IPS-18c (cell line): ENCODE data around the gene SORBS2.

Source experiments
- H3K4me3 ChIP-seq: 2 replicates; pipeline ENCODE4 v1.7.0; 2013; ENCODE audit warnings: low read depth, mild to moderate bottlenecking, low read length, moderate library complexity; ENCODE audit not compliant: insufficient read depth
- H3K9me3 ChIP-seq: one replicate; pipeline ENCODE4 v1.6.1; 2013; ENCODE audit warnings: mild to moderate bottlenecking, low read length, moderate library complexity; ENCODE audit not compliant: control insufficient read depth, insufficient read depth

Gene SORBS2

DNA sequence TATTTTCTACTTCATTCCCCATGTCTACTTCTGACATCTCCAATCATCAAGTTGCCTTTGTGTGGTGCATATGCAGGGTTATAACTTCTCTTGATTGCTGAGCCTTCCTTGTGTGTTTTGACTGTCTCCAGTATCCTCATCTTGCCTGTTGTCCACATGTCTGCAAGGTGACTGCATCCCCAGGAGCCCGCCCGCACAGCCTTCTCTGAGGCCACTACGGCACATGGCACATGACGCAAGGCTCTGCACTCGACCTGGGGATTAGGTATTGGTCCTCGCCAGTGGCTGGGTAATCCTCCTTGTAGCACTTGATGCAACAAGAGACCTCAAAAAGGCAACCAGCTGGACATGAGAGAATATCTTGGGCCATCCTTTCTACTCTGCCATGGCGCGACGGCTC, 122.6 kb downstream of the SORBS2 start:
- H3K9me3 ChIP-seq = no peaks in the 10 kb centered on the region

GRCh38 chr4:185685804-185686203, 126.2 kb downstream of the SORBS2 start:
- H3K4me3 ChIP-seq = no peak overlapping the region
- H3K9me3 ChIP-seq = no peaks in the 10 kb centered on the region

More for the DNA sequence above, 122.6 kb downstream of the SORBS2 start:
- no peak overlapping the region for H3K4me3 ChIP-seq

- no peaks in the 10 kb centered on the region for H3K9me3 ChIP-seq
- no peak overlapping the region for H3K4me3 ChIP-seq
These were observed 128.1 kb downstream of the SORBS2 start for GRCh38 chr4:185683896-185684295.

DNA sequence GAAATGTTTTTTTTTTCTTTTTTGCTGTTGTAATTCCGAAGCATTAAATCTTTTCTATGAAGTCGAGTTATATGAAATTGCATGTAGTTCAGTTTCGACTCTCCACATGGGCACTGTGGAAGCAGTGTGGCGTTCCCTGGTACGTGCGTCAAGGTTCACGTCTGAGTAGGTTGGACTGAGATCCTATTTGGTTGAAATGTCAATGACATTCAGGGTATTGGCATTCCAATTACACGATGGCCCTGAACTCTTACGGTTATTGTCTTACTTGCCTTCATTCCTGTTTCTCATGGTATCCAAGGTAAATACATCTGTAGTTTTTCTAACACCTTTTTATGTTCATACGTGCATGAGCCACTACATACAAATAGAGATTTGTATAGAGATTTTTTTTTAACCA, 128.8 kb downstream of the SORBS2 start:
- Histone ChIP-seq H3K4me3 (no peak overlapping the region), H3K9me3 (no peaks in the 10 kb centered on the region)

DNA sequence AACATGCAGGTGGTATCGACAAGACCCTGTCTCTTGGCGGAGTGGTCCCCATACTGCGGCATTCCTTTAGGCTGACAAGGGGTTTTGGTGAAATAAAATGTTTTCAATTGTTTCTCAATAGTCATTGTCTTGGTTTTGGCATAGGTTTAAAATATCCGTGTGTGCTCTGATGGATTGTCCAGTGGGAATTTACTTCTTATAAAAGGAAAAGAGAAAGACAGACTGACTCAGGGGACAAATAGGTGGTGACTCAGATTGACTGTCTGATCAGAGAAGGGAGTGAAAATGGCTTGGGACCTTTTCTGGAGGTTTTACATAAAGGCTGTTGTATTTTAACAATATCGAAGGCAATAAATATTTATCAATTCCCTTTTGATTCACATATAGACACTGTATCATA, 129.8 kb downstream of the SORBS2 start:
- no peaks in the 10 kb centered on the region for H3K9me3 ChIP-seq

GRCh38 chr4:185681604-185682003, 130.4 kb downstream of the SORBS2 start:
- no peaks in the 10 kb centered on the region for H3K9me3 ChIP-seq
- no peak overlapping the region for H3K4me3 ChIP-seq

More for the DNA sequence above, 129.8 kb downstream of the SORBS2 start:
- H3K4me3 ChIP-seq = no peak overlapping the region

DNA sequence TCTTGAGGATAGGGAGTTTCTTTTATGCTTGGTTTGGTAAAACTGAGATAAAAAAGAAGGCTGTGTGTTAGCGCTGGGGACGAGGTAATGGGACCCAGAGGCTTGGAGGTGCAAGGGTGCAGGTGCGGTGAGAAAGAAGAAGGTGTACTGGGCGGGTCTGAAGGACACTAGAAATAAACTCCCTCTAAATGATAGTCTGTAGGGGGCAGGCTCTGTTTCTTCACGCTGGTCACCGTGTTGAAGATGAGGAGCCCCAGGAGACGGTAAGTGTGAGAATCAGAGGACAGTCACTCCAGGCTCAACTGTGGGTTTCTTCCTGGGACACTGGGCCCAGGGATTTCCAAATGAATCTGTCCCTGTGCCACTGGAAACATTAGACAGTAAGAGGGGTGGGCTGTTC, 131.4 kb downstream of the SORBS2 start:
- Histone ChIP-seq H3K4me3 (no peak overlapping the region), H3K9me3 (no peaks in the 10 kb centered on the region)

DNA sequence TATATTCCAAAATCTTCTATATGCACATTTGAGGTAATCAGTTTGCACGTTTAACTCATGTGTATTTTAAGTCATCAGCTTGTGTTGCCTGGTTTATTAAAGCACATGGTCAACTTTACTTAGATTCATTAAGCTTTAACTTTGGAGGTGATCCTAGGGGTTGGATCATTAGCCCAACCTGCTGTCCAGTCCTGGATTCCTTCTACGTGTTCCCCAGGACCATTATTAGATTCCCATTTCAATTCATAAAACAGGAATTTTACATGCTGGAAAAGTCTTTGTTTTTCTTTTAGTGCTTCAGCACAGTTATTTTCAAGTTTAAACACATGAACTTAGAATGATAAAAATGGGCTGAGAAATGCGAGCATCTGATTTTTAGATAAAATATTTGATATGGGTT, 132.5 kb downstream of the SORBS2 start:
- no peaks in the 10 kb centered on the region for H3K9me3 ChIP-seq
- no peak overlapping the region for H3K4me3 ChIP-seq

DNA sequence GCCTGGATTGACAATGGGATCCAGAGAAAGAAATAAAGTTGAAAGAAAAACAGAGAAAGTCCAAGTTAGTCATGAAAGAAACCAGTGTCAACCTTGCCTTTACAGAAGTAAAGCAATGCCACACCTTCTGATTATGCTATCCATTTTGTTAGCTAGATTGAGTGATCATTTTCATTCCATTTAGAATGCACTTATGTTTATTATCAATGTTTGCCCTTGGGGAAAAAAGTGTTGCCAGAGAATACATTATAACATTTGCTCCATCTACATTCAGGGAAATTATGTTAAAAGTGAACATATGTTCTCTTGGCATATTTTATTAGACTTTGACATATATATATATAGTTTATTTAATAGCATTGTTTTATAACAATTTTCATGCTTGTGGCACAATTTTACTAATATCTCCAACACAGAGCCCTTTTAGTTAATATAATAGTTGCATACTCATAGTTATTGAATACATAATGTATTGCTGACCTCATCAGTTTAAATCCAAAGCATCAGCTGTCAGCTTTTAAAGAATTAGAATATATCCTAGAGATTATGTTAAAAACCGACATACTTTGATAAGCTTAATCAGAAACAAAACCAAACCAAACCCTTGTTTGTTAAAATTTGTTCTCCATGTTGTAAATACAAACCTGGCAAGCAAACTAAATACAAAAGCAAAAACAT, 134.2 kb downstream of the SORBS2 start:
- H3K9me3 ChIP-seq = no peaks in the 10 kb centered on the region
- H3K4me3 ChIP-seq = no peak overlapping the region

DNA sequence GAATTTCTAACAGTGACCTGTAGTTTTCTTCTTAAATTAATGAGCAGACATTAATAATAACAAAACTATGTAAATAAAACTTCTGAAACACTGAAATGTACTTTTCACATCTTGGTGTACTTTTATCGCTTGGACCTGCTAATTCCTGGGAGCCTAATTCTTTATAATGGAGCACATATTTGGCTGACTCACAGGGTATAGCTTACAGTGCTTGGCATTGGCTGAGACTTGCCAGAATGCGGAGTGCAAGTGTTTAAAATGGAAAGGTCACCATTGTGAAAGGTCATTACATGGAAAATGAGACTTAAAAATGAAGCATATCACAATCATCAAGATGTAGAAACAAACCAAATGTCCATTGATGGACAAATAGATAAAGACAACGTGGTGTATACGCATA, 139.4 kb downstream of the SORBS2 start:
- Histone ChIP-seq H3K4me3 (no peak overlapping the region), H3K9me3 (no peaks in the 10 kb centered on the region)

DNA sequence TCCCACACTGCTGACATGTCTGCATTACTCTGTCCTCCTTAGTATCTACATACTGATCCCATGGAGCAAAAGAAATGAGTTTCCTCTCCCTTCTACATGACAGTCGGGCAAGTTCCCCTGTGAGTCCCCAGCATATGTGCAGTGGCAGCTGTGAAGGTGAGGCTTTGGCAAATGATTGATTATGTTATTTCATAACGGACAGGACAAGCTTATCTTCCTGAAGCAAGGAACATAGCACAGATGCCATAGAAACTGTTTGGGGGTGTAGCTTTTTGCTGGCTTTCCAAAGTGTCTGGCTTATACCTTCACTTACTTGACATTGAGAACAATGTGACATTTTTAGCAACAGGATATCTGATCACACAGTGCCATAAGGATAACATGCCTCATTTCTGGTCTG, 139.8 kb downstream of the SORBS2 start:
- H3K4me3 ChIP-seq = no peak overlapping the region
- H3K9me3 ChIP-seq = no peaks in the 10 kb centered on the region

GRCh38 chr4:185671496-185671895, 140.5 kb downstream of the SORBS2 start:
- no peaks in the 10 kb centered on the region for H3K9me3 ChIP-seq
- H3K4me3 ChIP-seq = no peak overlapping the region

- Histone ChIP-seq H3K4me3 (no peak overlapping the region), H3K9me3 (no peaks in the 10 kb centered on the region)
These were observed 140.9 kb downstream of the SORBS2 start for GRCh38 chr4:185671066-185671465.

GRCh38 chr4:185669288-185669687, 142.7 kb downstream of the SORBS2 start:
- Histone ChIP-seq H3K9me3 (no peaks in the 10 kb centered on the region), H3K4me3 (no peak overlapping the region)

DNA sequence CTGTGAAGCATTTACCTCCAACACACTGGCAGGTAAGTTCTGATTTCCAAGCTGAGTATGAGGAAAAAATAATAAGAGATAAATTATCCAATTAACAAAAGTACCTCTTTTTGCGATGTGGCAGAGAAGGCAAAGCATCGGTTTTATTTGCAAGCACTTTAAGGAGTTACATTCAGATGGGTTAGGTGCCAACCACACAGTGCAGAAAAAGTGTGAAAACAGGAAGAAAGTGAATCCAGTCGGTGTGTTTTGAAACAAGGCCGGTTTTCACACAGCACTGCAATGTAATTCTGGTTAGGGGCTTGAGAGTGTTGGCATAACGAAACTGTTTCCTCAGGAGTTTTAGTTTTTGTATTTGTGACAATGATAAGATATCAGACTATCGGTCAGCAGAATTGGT, 145.8 kb downstream of the SORBS2 start:
- H3K4me3 ChIP-seq = no peak overlapping the region
- no peaks in the 10 kb centered on the region for H3K9me3 ChIP-seq

- Histone ChIP-seq H3K4me3 (no peak overlapping the region), H3K9me3 (no peaks in the 10 kb centered on the region)
These were observed 146.3 kb downstream of the SORBS2 start for GRCh38 chr4:185665655-185666054.

DNA sequence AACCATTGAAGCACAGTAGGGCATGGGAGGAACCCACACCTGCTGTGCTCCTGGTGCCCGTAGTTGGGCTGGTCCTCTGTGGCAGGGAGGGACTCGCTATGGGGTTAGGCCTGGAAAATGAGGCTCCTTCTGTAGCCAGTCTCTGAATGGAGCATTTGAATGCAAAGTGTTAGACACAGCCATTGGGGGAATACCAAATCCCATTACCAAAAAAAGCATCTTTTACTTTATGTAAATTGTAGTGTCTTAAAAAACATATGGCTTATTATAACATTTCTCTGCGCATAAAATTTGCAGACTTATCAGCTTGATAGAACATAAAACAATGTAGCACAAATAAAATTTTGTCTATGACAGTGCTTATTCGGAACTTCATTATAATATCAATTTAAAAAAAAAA, 147.5 kb downstream of the SORBS2 start:
- H3K9me3 ChIP-seq = no peaks in the 10 kb centered on the region
- no peak overlapping the region for H3K4me3 ChIP-seq

GRCh38 chr4:185662030-185662778, 149.8 kb downstream of the SORBS2 start:
- Histone ChIP-seq H3K4me3 (no peak overlapping the region), H3K9me3 (no peaks in the 10 kb centered on the region)

DNA sequence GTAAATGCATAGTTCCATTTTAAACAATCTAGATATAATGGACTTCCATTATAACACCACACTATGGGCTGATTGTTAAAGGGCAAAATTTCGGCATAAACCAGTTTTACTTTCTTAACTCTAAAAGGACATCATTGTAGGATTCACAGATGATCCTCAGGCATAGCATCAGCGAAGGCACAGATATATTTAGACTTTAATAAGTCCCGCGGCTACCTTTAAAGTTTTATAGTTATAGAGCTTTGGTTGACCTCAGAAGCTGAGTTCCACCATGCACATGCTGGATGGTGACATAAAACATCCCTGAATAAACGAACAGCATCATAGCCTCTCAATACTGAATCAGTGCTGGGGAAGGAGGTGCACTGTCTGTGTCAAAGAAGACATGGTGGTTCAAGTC, 151.7 kb downstream of the SORBS2 start:
- H3K9me3 ChIP-seq = no peaks in the 10 kb centered on the region

More for the DNA sequence above, 151.7 kb downstream of the SORBS2 start:
- H3K4me3 ChIP-seq = no peak overlapping the region
